ENCODE measurements around the gene BCAS4.

Gene BCAS4

GRCh38 chr20:50786703-50787102 is 8.2 kb upstream of the BCAS4 start:
- no peak for TF ChIP-seq CTCF (IDR thresholded peaks at IDR 0.05; ENCODE audit: control insufficient read depth, insufficient read depth, low read depth, low read length, missing control alignments)
- DNase-seq (ENCODE audit: low read depth) = no peak
- no peak overlapping the region for H3K4me3 ChIP-seq (ENCODE audit: control insufficient read depth, low read depth, low read length)

GRCh38 chr20:50787181-50787580 is 7.7 kb upstream of the BCAS4 start:
- TF ChIP-seq CTCF (IDR thresholded peaks at IDR 0.05; ENCODE audit: control insufficient read depth, insufficient read depth, low read depth, low read length, missing control alignments) = no peak

GRCh38 chr20:50788045-50788991 is 6.5 kb upstream of the BCAS4 start:
- H3K4me3 ChIP-seq (ENCODE audit: control insufficient read depth, low read depth, low read length) = no peak overlapping the region
- TF ChIP-seq CTCF (IDR thresholded peaks at IDR 0.05; ENCODE audit: control insufficient read depth, insufficient read depth, low read depth, low read length, missing control alignments) = peak; percentile 73
- DNase-seq (ENCODE audit: low read depth) = peak; percentile 53

More at GRCh38 chr20:50787181-50787580, 7.7 kb upstream of the BCAS4 start:
- H3K4me3 ChIP-seq (ENCODE audit: control insufficient read depth, low read depth, low read length) = no peak overlapping the region
- no peak for DNase-seq (ENCODE audit: low read depth)

GRCh38 chr20:50789968-50790650 is 4.8 kb upstream of the BCAS4 start:
- DNase-seq (ENCODE audit: low read depth) = no peak
- H3K4me3 ChIP-seq (ENCODE audit: control insufficient read depth, low read depth, low read length) = no peak overlapping the region
- no peak for TF ChIP-seq CTCF (IDR thresholded peaks at IDR 0.05; ENCODE audit: control insufficient read depth, insufficient read depth, low read depth, low read length, missing control alignments)

GRCh38 chr20:50790651-50791277 is 4.1 kb upstream of the BCAS4 start:
- peak; percentile 52 for DNase-seq (ENCODE audit: low read depth)
- H3K4me3 ChIP-seq (ENCODE audit: control insufficient read depth, low read depth, low read length) = no peak overlapping the region
- peak; percentile 92 for TF ChIP-seq CTCF (IDR thresholded peaks at IDR 0.05; ENCODE audit: control insufficient read depth, insufficient read depth, low read depth, low read length, missing control alignments)

Measured in AG09309 (cell line).